Gastroesophageal sphincter (tissue), 3 donors: Measurements from ENCODE around the gene MC2R.

Source experiments
- CTCF ChIP-seq, 4 experiments: fragments of 200-600 bp in 2 of 4; fragments of 450-650 bp in 2 of 4; sonication (generic) in 1 of 4; IDR thresholded peaks; one replicate each; pipeline ENCODE4 v1.5.1; 2017 to 2019; ENCODE audit warnings: antibody characterized with exemption in 4 of 4, mild to moderate bottlenecking in 2 of 4, moderate library complexity in 2 of 4
- EP300 ChIP-seq: sonication (generic); formaldehyde crosslinking; IDR thresholded peaks from one replicate; pipeline ENCODE4 v1.6.1; 2017; ENCODE audit warnings: antibody characterized with exemption, mild to moderate bottlenecking
- POLR2A ChIP-seq, 2 donors: fragments of 450-650 bp; IDR thresholded peaks; one replicate each; pipeline ENCODE4 v1.6.1; 2017; ENCODE audit warnings: antibody characterized with exemption in 2 of 2, mild to moderate bottlenecking in 2 of 2, moderate library complexity in 1 of 2
- POLR2AphosphoS5 ChIP-seq: sonication (generic); formaldehyde crosslinking; IDR thresholded peaks from one replicate; pipeline ENCODE4 v1.6.1; 2017; ENCODE audit warnings: antibody characterized with exemption

GRCh38 chr18:13943338-13943737 lies 28.0 kb upstream of the MC2R start:
- TF ChIP-seq CTCF (IDR thresholded peaks at IDR 0.05) (no peak), EP300 (no peak), POLR2A (IDR thresholded peaks at IDR 0.05) (no peak), POLR2AphosphoS5 (no peak)
